Measurements from ENCODE around the gene SMAD5. TPM values are rescaled to one million over a fixed set of nuclear protein-coding genes. Genes with fewer than 3 reads are reported as not detected.

The SMAD5 gene
- total and polyA plus RNA-seq, 3 donors from 2014 or later = 25.4 to 36.0 (median 29.1) TPM

DNA sequence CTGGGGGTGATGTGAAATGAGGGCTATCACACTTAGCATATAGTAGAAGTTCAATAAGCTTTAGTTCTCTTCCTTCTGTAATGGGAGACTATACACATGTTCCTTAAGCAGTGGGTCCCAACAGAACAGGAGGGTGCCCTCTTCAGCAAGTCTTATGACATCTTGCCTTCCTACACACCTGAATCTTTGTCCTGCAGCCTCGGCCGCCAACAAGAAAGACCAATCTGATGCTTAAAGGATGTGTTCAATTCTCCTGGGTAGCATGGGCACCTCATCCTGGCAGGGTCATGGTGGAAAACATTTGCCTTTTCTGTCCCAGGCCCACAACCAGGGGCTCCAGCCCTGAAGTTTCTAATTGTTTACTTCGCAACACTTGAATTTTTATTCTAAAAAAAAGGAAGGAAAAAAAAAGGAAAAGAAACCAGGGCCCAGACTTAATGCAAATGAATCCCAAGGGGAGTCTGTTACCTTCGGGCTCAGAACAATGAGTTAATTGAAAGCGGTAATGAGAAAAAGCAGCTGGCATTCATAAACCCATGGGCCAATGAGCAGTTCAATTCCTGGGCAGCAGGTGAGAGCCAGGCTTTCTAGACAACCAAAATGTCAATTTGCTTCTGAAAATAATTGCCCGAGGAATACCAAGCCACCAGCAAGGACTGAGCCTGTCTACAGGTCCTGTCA lies 26.2 kb upstream of the SMAD5 start:
- H3K27ac ChIP-seq = no peak overlapping the region
- no peak for DNase-seq
- no peaks in the 10 kb centered on the region for H3K4me1 ChIP-seq
- intact Hi-C loops (cut with DNase I; ENCODE audit: low total_unique reads) = no loop called here
- TF ChIP-seq CTCF (IDR thresholded peaks at IDR 0.05) (no peak), POLR2A (IDR thresholded peaks at IDR 0.05) (no peak)
- no peaks in the 10 kb centered on the region for H3K9me3 ChIP-seq
- no peaks in the 10 kb centered on the region for H3K36me3 ChIP-seq (ENCODE audit: low read depth, missing control alignments)
- 86 to 93% methylated on average over 6 of the region's 6 CpGs for WGBS, 2 donors
- no peaks in the 10 kb centered on the region for H3K27me3 ChIP-seq
- H3K4me3 ChIP-seq = no peak overlapping the region

DNA sequence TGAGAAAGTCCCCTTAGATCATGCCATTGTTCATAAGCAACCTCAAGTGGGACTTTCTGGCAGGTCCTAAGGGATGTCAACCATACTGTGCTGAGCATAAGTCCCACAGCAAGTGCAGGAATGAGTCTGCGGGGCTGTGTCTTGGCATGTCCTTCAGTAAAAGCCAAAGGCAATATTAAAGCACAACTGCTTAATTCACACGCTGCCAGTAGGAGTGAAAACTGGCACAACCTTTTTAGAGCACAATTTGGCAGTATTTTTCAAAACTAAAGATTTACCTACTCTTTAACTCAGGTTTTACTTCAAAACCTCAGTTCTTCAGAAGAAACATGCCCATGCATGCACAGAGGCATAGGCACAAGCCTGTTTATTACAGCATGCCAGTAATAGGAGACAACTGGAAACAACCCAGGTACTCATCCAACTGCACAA lies 24.4 kb upstream of the SMAD5 start:
- no peak overlapping the region for H3K27ac ChIP-seq
- H3K4me1 ChIP-seq = no peaks in the 10 kb centered on the region
- intact Hi-C loops (cut with DNase I; ENCODE audit: low total_unique reads) = no loop called here
- TF ChIP-seq POLR2A (IDR thresholded peaks at IDR 0.05) = no peak
- no peak for TF ChIP-seq CTCF (IDR thresholded peaks at IDR 0.05)
- H3K27me3 ChIP-seq = no peaks in the 10 kb centered on the region
- 82 to 86% methylated on average over 2 of the region's 2 CpGs for WGBS, 2 donors
- no peak overlapping the region for H3K4me3 ChIP-seq
- DNase-seq = no peak
- H3K36me3 ChIP-seq (ENCODE audit: low read depth, missing control alignments) = no peaks in the 10 kb centered on the region
- no peaks in the 10 kb centered on the region for H3K9me3 ChIP-seq

DNA sequence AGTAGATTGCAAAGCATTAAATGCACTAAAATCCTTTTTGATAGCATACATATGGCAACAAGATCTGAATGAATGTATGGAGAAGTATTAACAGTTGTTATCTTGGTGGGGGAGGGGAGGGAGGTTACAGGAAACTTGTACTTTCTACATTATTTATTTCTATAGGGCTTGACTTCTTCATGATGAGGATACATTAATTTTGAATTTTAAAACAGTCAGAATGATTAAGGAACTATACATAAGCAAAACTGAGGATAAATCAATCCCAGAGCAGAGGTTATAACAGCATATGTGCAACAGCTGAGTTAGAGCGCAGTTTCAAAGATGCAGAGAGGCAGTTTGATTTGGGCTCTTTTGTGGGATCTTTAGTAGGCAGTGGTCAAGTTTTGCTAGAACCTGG lies 23.9 kb upstream of the SMAD5 start:
- Histone ChIP-seq H3K27ac (no peak overlapping the region), H3K4me3 (no peak overlapping the region), H3K36me3 (ENCODE audit: low read depth, missing control alignments) (no peaks in the 10 kb centered on the region), H3K27me3 (no peaks in the 10 kb centered on the region), H3K9me3 (no peaks in the 10 kb centered on the region), H3K4me1 (no peaks in the 10 kb centered on the region)
- TF ChIP-seq CTCF (IDR thresholded peaks at IDR 0.05) = no peak
- no peak for TF ChIP-seq POLR2A (IDR thresholded peaks at IDR 0.05)
- 95 to 96% methylated on average over 1 of the region's 1 CpG for WGBS, 2 donors
- DNase-seq = no peak
- intact Hi-C loops (cut with DNase I; ENCODE audit: low total_unique reads) = no loop called here

DNA sequence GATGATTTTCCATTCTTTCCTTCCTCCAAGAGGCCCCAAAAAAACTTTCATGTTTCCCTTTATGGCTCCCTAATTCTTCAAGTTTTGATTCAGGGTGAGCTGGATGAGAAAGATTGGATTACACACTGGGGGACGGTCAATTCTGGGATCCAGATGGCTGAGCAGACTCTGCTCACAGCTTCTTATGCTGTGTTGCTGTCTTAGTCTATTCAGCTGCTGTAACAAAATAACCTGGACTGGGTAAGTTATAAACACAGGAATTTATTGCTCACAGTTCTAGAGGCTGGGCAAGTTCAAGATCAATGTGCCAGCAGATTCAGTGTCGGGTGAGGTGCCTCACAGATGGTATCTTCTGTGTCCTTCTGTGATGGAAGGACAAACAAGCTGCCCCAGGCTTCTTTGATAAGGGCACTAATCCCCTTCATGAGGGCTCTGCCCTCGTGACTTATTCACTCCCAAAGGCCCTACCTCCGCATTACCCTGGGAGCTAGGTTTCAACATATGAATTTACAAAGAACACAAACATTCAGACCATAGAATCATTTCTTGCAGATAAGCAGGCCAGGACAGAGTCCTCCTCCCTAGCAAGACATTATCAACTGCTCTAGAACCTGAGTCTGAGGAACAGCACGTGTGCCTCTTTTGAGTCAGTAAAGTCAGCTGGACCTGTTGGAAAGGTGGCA lies 23.1 kb upstream of the SMAD5 start:
- intact Hi-C loops (cut with DNase I; ENCODE audit: low total_unique reads) = no loop called here
- no peak for TF ChIP-seq POLR2A (IDR thresholded peaks at IDR 0.05)
- TF ChIP-seq CTCF (IDR thresholded peaks at IDR 0.05) = no peak
- Histone ChIP-seq H3K36me3 (ENCODE audit: low read depth, missing control alignments) (no peaks in the 10 kb centered on the region), H3K4me3 (no peak overlapping the region), H3K27ac (no peak overlapping the region), H3K4me1 (no peaks in the 10 kb centered on the region), H3K9me3 (no peaks in the 10 kb centered on the region), H3K27me3 (no peaks in the 10 kb centered on the region)
- WGBS, 2 donors = 82 to 88% methylated on average over 5 of the region's 5 CpGs
- no peak for DNase-seq
